ENCODE data around the gene TMEM86B.

The TMEM86B gene

DNA sequence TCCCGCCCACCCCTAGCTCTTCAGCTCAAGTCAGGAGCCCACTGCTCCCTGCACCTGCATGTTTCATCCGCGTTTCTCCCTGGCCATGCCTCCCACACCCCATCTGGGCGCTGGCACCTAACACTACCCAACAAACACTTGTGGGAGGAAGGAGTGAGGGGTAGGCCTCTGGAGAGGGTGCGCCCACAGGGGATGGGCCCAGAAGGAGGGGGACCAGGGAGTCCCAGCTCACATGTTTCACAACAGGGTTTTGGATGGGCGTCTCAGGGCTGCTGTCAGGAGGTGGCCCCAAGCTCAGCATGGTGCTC, 12.1 kb upstream of the TMEM86B start:
- no peak overlapping the region for H2AFZ ChIP-seq (ENCODE audit: low read depth)
- no peak overlapping the region for H3K27ac ChIP-seq
- H3K4me2 ChIP-seq = no peak overlapping the region
- no peaks in the 10 kb centered on the region for H3K27me3 ChIP-seq (ENCODE audit: insufficient read depth, low read depth)
- no peak for TF ChIP-seq CTCF (conservative IDR thresholded peaks at IDR 0.05; ENCODE audit: low read depth, low read length)
- no peaks in the 10 kb centered on the region for H3K79me2 ChIP-seq (ENCODE audit: insufficient read depth, low read depth)
- no peak overlapping the region for H3K9ac ChIP-seq
- H3K4me1 ChIP-seq (ENCODE audit: low read depth, poor library complexity, severe bottlenecking) = peaks cover 4% of the 10 kb centered on the region
- no peak overlapping the region for H3K4me3 ChIP-seq (IDR thresholded peaks at IDR 0.05; ENCODE audit: insufficient read depth, low read depth, low read length)
- no peaks in the 10 kb centered on the region for H4K20me1 ChIP-seq (ENCODE audit: insufficient read depth)
- H3K36me3 ChIP-seq (ENCODE audit: insufficient read depth) = peaks cover 10% of the 10 kb centered on the region; the same call in 1 of the 2 replicates

DNA sequence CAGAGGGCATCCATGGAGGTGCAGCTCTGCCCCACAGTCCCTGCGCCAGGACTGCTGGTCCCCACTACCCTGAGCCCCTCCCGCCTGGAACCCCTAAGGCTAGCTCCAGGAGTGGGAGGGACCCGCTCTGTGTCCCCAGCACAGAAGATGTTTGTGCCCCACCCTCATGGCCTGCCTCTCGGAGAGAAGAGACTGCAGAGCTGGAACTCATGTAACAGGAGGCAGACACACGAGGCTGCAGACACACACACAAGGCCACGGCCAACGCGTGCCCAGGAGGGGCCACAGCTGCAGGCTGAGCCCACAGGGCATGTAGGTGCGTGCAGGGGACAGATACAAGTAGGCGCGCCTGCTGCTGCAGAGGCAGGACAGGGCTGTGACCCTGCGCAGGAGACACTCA, 10.4 kb upstream of the TMEM86B start:
- Histone ChIP-seq H3K36me3 (ENCODE audit: insufficient read depth) (peaks cover 10% of the 10 kb centered on the region; the same call in 1 of the 2 replicates), H3K4me3 (IDR thresholded peaks at IDR 0.05; ENCODE audit: insufficient read depth, low read depth, low read length) (no peak overlapping the region), H3K4me2 (no peak overlapping the region), H3K79me2 (ENCODE audit: insufficient read depth, low read depth) (no peaks in the 10 kb centered on the region), H4K20me1 (ENCODE audit: insufficient read depth) (no peaks in the 10 kb centered on the region), H2AFZ (ENCODE audit: low read depth) (no peak overlapping the region), H3K4me1 (ENCODE audit: low read depth, poor library complexity, severe bottlenecking) (peaks cover 4% of the 10 kb centered on the region), H3K27ac (no peak overlapping the region), H3K9ac (no peak overlapping the region), H3K27me3 (ENCODE audit: insufficient read depth, low read depth) (no peaks in the 10 kb centered on the region)
- no peak for TF ChIP-seq CTCF (conservative IDR thresholded peaks at IDR 0.05; ENCODE audit: low read depth, low read length)

DNA sequence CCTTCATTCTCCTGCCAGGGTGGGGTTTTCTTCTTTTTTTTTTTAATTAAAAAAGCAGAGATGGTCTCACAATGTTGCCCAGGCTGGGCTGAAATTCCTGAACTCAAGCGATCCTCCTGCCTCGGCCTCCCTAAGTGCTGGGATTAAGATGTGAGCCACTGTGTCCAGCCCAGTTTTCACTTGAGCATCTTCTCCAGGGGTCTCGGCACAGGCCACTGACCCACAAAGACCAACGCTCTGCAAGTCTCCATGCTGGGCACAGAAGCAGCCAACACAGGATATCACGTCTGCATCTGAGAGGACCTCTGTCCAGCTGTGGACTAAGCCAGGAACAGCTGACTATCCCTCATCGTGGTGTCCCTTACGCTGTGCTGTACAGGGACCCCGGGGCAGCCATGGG, 9.5 kb upstream of the TMEM86B start:
- Histone ChIP-seq H3K4me1 (ENCODE audit: low read depth, poor library complexity, severe bottlenecking) (peaks cover 4% of the 10 kb centered on the region), H3K27ac (no peak overlapping the region), H3K27me3 (ENCODE audit: insufficient read depth, low read depth) (no peaks in the 10 kb centered on the region), H3K9ac (no peak overlapping the region), H3K4me3 (IDR thresholded peaks at IDR 0.05; ENCODE audit: insufficient read depth, low read depth, low read length) (no peak overlapping the region), H4K20me1 (ENCODE audit: insufficient read depth) (no peaks in the 10 kb centered on the region), H3K4me2 (no peak overlapping the region), H3K36me3 (ENCODE audit: insufficient read depth) (peaks cover 10% of the 10 kb centered on the region; the same call in 1 of the 2 replicates), H2AFZ (ENCODE audit: low read depth) (no peak overlapping the region), H3K79me2 (ENCODE audit: insufficient read depth, low read depth) (no peaks in the 10 kb centered on the region)
- no peak for TF ChIP-seq CTCF (conservative IDR thresholded peaks at IDR 0.05; ENCODE audit: low read depth, low read length)

GRCh38 chr19:55232986-55233385, 4.4 kb upstream of the TMEM86B start:
- Histone ChIP-seq H3K4me1 (ENCODE audit: low read depth, poor library complexity, severe bottlenecking) (no peaks in the 10 kb centered on the region), H3K27ac (no peak overlapping the region), H3K27me3 (ENCODE audit: insufficient read depth, low read depth) (no peaks in the 10 kb centered on the region), H2AFZ (ENCODE audit: low read depth) (no peak overlapping the region), H4K20me1 (ENCODE audit: insufficient read depth) (no peaks in the 10 kb centered on the region), H3K9ac (no peak overlapping the region), H3K4me3 (IDR thresholded peaks at IDR 0.05; ENCODE audit: insufficient read depth, low read depth, low read length) (no peak overlapping the region), H3K4me2 (no peak overlapping the region), H3K36me3 (ENCODE audit: insufficient read depth) (0 out of 2 replicates have a peak, but pooled peaks cover 5% of the 10 kb centered on the region), H3K79me2 (ENCODE audit: insufficient read depth, low read depth) (no peaks in the 10 kb centered on the region)
- no peak for TF ChIP-seq CTCF (conservative IDR thresholded peaks at IDR 0.05; ENCODE audit: low read depth, low read length)

DNA sequence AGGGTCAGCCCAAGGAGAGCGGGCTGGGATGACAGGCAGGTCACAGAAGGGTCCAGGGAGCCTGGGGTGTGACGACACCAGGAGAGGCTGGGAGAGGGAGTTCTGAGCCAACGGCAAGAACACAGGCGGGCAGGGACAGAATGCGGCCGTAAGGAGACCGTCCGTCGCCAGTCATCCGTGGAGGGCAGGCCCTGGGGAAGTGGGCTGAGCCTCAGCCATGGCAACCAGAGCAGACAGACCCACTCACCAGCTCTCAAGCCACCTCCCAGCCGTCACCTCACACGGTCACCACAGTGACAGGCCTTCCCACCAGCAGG, 3.7 kb upstream of the TMEM86B start:
- no peaks in the 10 kb centered on the region for H4K20me1 ChIP-seq (ENCODE audit: insufficient read depth)
- no peak overlapping the region for H3K9ac ChIP-seq
- H3K4me3 ChIP-seq (IDR thresholded peaks at IDR 0.05; ENCODE audit: insufficient read depth, low read depth, low read length) = no peak overlapping the region
- no peaks in the 10 kb centered on the region for H3K79me2 ChIP-seq (ENCODE audit: insufficient read depth, low read depth)
- no peak overlapping the region for H3K27ac ChIP-seq
- TF ChIP-seq CTCF (conservative IDR thresholded peaks at IDR 0.05; ENCODE audit: low read depth, low read length) = no peak
- H3K4me2 ChIP-seq = no peak overlapping the region
- H3K27me3 ChIP-seq (ENCODE audit: insufficient read depth, low read depth) = no peaks in the 10 kb centered on the region
- 0 out of 2 replicates have a peak, but pooled peaks cover 5% of the 10 kb centered on the region for H3K36me3 ChIP-seq (ENCODE audit: insufficient read depth)
- H3K4me1 ChIP-seq (ENCODE audit: low read depth, poor library complexity, severe bottlenecking) = no peaks in the 10 kb centered on the region
- no peak overlapping the region for H2AFZ ChIP-seq (ENCODE audit: low read depth)

All from KMS-11 (cell line).